RWPE2 (cell line): Measurements from ENCODE around the gene RNF207.

Source experiments
- ATAC-seq: fragments of 200-7000 bp; cut with Tn5 transposase; 3 replicates; pipeline ENCODE4 v1.9.1; 2021; ENCODE audit warnings: low read depth
- DNase-seq: peaks from one replicate; pipeline ENCODE4 v3.0.0-alpha.2; 2020; ENCODE audit warnings: low spot score
- H3K27ac ChIP-seq: fragments of 450-650 bp; 2 replicates; pipeline ENCODE4 v1.5.1; 2017; ENCODE audit warnings: mild to moderate bottlenecking; ENCODE audit not compliant: poor library complexity, severe bottlenecking
- H3K27me3 ChIP-seq: fragments of 250-450 bp; sonication (Bioruptor Pico); 2 replicates; pipeline ENCODE4 v1.5.1; 2021; ENCODE audit warnings: mild to moderate bottlenecking, moderate library complexity; ENCODE audit not compliant: insufficient read depth, poor library complexity, severe bottlenecking
- H3K36me3 ChIP-seq: fragments of 250-450 bp; sonication (Bioruptor Pico); 2 replicates; pipeline ENCODE4 v1.5.1; 2020; ENCODE audit warnings: low read depth, mild to moderate bottlenecking, moderate library complexity
- H3K4me1 ChIP-seq: fragments of 250-450 bp; sonication (Bioruptor Pico); 2 replicates; pipeline ENCODE4 v1.5.1; 2021; ENCODE audit warnings: mild to moderate bottlenecking, moderate library complexity; ENCODE audit not compliant: insufficient read depth, poor library complexity, severe bottlenecking
- H3K4me3 ChIP-seq: fragments of 250-450 bp; sonication (Bioruptor Pico); 2 replicates; pipeline ENCODE4 v1.5.1; 2021; ENCODE audit warnings: mild to moderate bottlenecking, moderate library complexity; ENCODE audit not compliant: severe bottlenecking
- H3K9me3 ChIP-seq: fragments of 250-450 bp; sonication (Bioruptor Pico); 2 replicates; pipeline ENCODE4 v1.5.1; 2021; ENCODE audit warnings: mild to moderate bottlenecking, moderate library complexity; ENCODE audit not compliant: severe bottlenecking
- TF ChIP-seq, protein P1 (sequence below): fragments of 450-650 bp; IDR thresholded peaks from one replicate; pipeline ENCODE4 v1.5.1; 2017; ENCODE audit warnings: mild to moderate bottlenecking, moderate library complexity; ENCODE audit not compliant: poor library complexity, severe bottlenecking

RNF207 gene

DNA sequence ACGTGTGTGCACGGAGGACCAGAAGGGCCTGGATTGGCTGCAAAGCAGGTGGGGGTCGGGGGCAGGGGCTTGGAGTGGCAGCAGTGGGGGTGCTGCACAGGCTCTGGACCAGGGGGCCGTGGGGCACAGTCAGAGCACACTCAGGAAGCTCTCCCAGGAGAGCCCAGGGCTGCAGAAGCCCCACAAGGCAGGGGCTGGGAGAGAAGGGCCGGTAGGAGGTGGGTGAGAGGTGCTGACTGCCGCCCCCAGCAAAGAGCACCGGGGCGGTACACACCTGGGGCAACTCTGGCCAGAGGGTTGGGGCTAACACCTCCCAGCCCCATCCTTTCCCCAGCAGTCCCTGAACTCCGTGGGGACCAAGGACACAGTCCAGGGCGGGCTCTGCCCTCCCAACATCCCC is 39.7 kb upstream of the RNF207 start:
- TF ChIP-seq, protein P1, sequence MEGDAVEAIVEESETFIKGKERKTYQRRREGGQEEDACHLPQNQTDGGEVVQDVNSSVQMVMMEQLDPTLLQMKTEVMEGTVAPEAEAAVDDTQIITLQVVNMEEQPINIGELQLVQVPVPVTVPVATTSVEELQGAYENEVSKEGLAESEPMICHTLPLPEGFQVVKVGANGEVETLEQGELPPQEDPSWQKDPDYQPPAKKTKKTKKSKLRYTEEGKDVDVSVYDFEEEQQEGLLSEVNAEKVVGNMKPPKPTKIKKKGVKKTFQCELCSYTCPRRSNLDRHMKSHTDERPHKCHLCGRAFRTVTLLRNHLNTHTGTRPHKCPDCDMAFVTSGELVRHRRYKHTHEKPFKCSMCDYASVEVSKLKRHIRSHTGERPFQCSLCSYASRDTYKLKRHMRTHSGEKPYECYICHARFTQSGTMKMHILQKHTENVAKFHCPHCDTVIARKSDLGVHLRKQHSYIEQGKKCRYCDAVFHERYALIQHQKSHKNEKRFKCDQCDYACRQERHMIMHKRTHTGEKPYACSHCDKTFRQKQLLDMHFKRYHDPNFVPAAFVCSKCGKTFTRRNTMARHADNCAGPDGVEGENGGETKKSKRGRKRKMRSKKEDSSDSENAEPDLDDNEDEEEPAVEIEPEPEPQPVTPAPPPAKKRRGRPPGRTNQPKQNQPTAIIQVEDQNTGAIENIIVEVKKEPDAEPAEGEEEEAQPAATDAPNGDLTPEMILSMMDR = no peak
- Histone ChIP-seq H3K27me3 (no peaks in the 10 kb centered on the region), H3K4me1 (no peaks in the 10 kb centered on the region), H3K9me3 (no peaks in the 10 kb centered on the region), H3K27ac (no peak overlapping the region), H3K4me3 (no peak overlapping the region), H3K36me3 (no peaks in the 10 kb centered on the region)
- DNase-seq (no peak), ATAC-seq (no peak)

DNA sequence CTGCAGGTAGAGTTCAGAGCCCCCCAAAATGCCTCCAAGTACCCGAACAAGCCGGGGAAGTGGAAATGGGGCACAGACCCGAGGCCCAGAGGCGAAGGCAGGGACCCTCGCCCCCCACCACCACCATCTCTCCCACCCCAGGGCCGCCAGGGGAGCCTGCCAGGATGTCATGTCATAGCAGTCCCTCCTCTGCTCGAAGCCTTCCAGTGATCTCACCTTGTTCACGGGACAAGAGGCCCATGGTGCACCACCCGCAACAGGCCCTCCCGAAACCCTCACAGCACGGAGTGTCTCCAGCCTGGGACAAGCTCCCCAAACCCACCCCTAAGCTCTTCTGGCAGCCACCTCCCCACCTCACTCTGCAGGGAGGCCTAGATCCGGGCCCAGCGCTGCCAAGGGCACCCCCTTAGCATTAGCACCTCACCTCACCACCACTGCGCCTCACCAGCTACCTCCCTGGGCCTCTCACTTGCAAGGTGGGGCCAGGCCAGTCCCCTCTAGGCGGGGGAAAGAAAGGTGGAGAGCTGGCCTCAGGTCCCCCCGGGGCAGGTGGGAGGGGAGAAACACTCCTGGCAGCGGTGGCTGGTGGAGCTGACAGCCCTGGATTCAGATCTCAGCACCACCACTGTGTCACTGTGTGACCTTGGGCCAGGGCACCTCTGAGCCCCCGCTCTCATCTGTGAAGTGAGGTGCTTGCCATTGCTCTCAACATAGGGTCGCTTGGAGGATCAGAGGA is 39.1 kb upstream of the RNF207 start:
- no peak overlapping the region for H3K4me3 ChIP-seq
- no peaks in the 10 kb centered on the region for H3K27me3 ChIP-seq
- DNase-seq (no peak), ATAC-seq (no peak)
- no peaks in the 10 kb centered on the region for H3K9me3 ChIP-seq
- TF ChIP-seq, protein P1 = no peak
- no peaks in the 10 kb centered on the region for H3K4me1 ChIP-seq
- no peak overlapping the region for H3K27ac ChIP-seq
- no peaks in the 10 kb centered on the region for H3K36me3 ChIP-seq

DNA sequence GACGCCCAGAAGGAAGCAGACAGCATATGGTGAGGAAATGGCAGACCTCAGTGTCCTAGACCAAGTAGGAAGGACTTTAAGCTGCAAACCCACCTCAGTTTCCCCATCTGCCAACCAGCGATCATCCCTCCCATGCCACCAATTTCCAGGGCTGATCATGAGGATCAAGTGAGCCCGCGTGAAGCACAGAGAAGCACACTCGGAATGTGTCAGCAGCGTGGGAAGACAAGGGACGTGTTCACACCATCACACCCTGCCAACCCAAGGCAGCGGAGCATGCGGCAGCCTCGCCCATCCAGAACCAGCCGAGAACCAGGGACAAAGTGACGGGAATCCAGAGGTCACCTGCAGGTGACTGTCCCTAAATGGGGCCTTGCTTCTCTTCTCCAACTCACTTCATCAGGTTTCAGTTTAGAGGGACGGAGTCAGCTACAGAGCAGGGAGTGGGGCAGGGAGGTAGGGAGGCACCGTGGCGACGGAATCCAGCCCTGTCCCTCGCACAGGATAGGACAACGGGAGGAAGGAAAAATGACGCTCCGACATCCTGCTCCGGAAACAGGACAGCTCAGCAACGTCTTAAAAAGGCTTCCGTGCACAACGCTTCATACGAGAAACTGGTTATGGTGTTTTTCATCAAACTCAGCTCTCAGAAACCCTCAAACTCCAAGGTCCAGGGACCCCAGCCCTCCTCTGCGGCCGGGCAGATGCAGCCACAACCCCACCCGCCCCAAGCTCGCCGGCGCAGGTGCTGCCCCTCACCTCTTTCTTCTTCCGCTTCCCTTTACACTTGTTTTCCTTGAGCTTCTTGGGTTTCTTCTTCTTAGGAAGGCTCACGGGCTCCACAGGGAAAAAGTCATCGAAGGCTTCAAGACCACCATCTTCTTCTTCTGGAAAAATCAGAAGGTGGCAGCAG is 38.3 kb upstream of the RNF207 start:
- Histone ChIP-seq H3K4me1 (no peaks in the 10 kb centered on the region), H3K36me3 (no peaks in the 10 kb centered on the region), H3K9me3 (no peaks in the 10 kb centered on the region), H3K27me3 (no peaks in the 10 kb centered on the region), H3K27ac (no peak overlapping the region), H3K4me3 (no peak overlapping the region)
- no peak for ATAC-seq
- TF ChIP-seq, protein P1 = no peak
- DNase-seq = peak; percentile 38

- Histone ChIP-seq H3K4me3 (no peak overlapping the region), H3K27ac (no peak overlapping the region), H3K27me3 (no peaks in the 10 kb centered on the region), H3K36me3 (no peaks in the 10 kb centered on the region), H3K4me1 (no peaks in the 10 kb centered on the region), H3K9me3 (no peaks in the 10 kb centered on the region)
- DNase-seq (no peak), ATAC-seq (no peak)
- TF ChIP-seq, protein P1 = no peak
Measured at GRCh38 chr1:6168947-6169586, 36.9 kb upstream of the RNF207 start.
